HG03103 (cell line): ENCODE results near the gene KDM2B.

ENCODE experiments used
- ATAC-seq: cut with Tn5 transposase; IDR thresholded peaks from one replicate; pipeline ENCODE4 v1.9.1; 2021; ENCODE audit warnings: low read depth; ENCODE audit not compliant: unreplicated experiment

Gene KDM2B

DNA sequence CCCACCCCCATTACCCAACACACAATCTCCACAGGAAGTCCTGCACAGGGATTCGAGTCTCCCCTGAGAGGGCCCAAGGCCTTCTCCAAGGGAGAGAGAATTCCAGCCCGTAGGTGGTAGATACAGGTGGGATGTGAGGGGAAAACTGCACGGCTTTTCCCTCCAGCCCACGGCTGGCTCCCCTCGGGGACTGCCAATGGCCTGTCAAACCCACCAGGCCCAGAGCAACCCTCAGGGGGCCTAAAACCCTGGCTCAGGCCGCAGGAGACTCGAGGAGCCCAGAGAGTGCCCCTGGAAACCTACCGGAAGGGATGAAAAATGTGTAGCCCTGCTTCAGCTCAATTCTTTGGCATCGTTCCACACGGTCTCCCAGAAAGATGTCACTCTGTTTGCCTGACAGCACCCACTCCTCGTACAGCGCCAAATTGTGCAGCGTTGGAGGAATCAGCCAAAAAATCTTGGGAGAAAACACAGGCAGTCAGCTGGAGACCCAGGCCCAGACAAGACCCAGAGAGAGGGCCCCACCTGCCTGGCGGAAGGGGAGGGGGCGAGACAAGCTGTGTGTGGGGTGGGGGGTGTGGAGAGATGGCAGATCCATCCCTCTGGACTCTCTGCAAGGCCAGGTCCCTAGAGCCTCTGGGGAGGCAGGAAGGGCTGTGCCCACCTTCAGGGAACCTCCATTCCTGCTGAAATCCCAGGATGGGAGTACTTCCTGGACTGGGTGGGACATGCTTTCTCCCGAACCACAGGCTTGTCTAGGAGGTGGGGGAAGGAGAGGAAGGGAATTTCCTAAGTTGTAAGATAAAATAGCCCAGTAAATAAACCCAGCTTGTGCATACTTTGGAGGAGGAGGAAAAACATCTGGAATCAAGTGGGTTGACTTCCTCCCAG, 48.1 kb downstream of the KDM2B start:
- no peak for ATAC-seq

DNA sequence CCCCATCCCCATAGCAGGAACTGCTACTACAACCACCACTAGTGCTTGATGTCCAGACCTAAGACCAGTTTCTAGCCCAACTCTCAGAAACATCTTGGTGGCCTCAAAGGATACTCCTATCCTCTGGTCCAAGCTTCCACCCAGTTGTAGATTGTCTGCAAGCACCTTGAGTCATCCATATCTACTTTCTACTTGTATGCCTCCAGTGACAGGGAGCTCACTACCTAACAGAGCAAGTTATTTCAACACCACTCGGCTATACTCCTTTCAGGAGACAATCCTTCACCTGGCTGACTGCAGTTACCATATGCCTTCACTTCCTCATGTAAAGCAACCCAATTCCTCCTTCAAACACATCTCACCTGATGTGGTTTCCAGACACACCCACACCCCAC, 49.5 kb downstream of the KDM2B start:
- no peak for ATAC-seq

DNA sequence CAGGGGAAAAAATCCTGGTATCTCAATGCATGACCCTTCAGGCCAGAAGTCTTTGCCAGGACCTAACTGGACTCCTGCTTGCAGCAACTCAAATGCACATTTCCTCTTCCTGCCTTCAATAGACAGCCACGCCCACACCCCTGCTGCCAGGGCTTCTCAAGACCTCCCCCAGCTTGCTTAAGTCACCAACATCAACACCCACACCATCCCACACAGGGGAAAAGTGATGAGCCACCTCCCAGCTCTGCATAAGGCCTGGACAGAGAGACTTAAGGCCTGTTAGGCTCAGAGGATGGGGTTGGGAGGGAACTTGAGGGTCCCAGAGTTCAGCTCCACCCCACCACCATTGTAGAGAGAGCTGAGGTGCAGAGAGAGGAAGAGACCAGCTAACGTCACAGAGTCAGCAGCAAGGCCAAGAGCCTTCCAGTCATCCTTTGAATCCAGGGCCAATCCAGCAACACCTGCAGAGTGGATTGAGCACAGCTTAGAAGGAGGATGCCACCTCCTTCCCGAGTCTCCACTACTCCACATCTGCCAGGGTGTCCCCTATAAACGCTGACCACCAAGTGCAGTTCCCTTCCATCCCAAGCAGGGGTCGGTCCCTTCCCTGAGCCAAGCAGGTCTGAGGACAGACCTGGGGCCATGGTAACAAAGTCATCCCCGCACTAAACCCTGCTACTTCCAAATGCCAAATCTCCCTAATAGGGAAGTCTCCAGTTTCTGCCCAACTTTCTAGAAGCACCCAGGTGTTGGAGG, 50.0 kb downstream of the KDM2B start:
- peak; percentile 50 for ATAC-seq

DNA sequence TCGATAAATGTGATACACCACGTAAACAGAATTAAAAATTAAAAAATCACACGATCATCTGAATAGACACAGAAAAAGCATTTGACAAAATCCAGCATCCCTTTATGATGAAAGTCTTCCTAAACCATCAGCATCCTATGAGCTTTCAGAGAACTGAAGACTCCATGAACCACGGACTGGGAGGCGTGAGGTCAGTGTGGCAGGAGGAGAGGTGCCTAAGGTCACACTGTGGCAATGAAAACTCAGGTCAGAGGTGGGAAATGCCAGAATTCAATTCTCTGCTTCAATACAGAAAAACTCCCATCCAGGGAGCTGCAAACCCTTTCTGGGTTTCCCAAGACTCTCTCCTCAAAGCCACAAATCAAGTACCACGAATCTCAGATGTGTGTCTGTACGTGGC, 51.6 kb downstream of the KDM2B start:
- no peak for ATAC-seq

DNA sequence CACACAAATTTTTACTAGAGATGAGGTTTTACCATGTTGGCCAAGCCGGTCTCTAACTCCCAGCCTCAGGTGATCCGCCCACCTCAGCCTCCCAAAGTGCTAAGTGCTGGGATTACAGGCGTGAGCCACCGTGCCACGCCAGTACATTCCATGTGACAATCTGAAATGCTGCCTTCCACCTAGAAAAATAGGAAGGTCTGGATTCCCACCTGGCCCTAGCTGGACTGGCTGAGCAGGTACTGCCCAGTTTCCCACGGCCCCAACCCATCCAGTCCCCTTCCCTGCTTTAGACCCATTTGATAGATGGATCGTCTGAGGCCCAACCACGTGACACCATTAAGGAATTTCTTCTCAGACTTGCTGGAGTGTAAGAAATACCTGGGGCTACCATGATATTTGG, 55.4 kb downstream of the KDM2B start:
- no peak for ATAC-seq

DNA sequence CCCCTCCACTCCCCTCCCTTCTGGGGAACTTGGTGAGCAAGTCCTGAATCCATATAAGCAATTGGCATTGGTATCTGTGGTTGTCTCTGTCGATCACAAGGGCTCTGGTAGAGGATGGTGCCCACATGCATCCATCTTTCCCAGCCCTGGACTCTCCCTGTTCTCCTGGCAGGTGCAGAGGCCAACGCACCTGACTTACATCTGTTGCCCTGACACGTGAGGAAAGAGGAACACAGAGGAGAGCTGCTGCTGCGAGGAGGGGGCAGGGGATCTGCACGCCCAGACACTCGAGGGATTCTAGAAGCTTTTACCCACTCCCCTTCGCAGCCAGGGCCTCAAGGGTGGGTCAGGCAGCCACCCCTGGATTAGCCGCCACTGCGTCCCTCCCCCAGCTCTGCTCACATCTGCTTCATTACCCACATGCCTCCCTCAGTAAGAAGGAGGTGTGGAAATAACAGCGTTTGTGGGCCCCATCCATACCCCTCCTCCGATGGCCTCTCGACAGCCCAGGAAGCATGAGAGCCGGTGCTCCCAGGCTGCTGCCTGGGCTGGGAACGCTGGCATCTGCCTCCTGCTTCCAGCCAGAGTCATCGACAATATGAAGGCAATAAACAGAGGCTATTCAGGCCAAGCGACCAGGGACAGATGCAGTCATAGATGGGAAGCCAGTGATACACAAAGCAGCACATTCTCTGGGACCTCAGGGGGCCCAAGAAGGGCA, 56.5 kb downstream of the KDM2B start:
- no peak for ATAC-seq

DNA sequence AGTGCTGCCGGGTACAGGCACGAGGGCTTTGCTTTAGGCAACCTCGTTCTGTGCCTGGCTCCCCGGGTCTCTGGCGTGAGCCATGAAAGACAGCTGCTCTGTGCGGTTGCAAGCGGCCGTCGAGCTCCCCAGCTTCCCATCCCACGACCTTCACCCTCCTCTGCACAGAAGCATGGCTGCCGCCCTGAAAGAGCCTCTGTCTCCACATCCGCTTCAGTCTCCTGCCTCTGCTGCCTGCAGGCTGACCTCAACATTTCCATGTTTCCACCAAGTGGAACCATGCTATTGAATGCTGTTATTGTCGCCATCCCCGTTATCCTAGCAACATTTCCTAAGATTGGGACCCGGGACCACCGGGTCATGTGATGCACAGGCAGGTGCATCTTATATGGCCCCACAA, 57.1 kb downstream of the KDM2B start:
- no peak for ATAC-seq

DNA sequence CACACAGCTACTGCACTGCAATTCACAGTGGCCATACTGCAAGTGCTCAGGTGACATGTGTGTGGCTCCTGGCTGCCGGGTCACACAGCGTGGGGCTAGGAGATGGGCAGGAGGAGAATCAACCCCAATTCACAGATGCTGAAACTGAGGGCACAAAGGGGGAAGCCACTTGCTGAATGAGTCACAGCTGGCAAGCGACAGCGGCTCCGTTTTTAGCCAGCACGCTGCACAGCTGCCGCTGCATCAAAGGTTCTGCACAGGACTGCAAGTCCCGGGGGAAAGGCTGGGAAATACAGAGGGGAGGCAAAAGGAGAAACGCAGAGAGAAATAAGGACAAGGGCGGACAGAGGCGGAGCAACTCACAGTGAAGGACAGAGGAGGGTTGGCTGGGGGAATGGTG, 57.9 kb downstream of the KDM2B start:
- no peak for ATAC-seq

DNA sequence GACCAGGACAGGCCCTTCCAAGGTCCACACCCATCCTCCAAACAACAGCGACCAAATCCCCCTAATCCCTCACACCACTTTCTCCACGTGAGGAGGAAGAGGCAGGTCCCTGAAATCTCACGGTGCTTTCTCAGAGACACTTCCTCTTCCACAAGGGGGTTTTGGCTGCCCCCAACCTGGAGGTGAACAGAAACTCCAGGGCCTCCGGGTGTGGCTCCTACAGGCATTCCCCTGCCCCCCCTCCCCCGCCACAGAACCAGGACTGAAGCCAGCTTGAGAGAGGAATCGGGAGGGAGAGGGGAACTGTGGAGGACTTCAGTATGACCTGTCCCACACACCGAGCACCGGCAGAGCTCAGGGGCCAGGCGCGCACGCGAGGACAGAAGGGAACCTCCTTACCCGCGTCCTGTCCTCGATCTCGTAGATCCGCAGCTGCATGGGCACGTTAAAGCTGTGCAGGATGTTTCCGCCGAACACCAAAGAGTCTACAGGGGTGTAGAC, 60.2 kb downstream of the KDM2B start:
- no peak for ATAC-seq

DNA sequence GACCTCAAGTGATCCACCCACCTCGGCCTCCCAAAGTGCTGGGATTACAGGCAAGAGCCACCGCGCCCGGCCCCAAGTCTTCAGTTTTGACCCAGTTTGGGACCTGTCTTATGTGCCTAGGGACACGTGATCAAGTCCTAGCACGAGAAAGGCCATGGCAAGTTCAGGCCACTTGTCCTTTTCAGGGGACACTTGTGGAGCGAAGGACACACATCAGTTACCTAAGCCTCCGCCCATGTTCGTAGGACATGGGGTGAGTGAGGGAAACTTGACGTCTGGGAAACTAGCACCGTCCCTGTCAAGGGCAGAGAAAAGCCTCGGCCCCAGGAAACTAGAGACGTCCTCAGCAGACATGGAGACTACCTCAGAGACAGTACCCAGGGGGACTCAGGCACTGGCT, 60.7 kb downstream of the KDM2B start:
- no peak for ATAC-seq

DNA sequence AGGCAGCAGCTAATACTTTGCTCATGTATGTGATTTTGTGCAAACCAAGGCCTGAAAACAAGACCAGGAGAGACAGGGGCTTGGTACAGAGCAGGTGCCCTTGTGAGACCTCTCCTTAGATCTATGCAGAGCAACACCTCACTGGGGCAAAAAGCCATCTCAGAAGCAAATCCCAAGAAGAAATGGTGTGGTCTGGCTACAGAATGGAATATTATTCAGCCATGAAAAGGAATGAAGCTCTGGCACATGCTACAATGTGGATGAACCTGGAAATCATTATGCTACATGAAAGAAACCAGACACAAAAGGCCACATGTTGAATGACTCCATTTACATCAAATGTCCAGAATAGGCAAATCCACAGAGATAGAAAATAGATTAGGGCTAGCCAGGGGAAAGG, 61.6 kb downstream of the KDM2B start:
- ATAC-seq, result no peak

DNA sequence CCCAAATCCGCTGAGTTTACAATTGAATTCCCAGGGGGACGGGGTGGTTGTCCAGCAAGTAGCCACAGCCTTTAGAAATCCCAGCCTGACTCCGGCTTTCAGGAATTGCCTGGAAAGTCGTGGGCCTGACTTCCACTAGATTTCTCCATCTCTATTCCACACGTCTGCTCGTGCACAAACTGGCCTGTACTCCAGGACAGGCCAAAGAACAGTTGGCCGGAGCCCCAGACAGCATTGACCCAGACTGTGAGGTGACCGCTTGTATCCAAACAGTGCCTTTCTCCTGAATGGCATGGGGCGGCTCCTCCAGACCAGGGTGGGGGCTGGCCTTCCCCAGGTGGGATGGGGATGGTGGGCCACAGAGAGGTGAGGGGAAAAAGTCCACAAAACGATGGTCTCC, 62.2 kb downstream of the KDM2B start:
- no peak for ATAC-seq

DNA sequence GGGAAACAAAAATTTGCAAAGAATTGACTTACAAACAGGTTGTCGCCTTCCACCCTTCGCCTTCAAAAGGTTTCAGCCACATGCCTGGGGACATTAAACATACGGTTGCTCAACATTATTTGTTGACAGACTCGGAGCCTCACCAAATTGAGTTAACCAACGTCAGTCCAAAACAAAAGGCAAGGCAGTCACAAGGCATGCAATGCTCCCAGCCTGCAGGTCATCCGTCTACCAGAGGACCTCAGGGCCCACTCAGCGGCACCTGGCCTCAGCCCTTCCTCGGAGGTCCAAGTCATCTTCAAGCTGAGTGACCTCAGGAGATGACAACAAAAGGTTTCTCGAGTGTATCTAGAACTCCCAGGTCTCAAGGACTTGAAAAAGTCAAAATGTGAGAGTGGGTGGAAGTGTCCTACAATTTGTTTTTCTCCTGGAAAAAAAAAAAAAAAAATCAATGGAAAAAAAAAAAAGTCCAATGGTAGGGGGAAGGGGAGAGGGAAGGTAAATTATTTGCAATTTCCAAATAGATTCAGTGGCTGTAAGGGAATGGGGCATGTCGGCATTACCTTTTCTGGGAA, 64.3 kb downstream of the KDM2B start:
- no peak for ATAC-seq

DNA sequence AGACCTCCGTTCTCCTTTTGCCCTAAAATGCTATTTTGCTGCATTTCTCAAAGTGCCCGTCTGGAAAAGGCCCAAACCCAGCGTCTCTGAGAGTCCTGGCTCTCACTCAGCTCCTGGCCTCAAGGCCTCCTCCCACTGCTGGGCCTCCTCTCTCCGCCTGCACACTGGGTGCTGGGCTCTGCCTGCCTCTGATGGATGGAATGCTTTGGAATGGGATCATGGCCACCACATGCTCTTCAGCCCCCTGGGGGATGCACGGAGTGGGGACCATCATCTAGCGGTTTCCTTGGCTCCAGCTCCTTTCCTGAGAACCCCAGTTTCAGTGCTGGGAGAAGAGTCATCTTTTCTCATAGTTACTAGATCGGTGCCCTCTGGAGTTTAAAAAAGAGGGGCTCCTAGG, 65.2 kb downstream of the KDM2B start:
- no peak for ATAC-seq

DNA sequence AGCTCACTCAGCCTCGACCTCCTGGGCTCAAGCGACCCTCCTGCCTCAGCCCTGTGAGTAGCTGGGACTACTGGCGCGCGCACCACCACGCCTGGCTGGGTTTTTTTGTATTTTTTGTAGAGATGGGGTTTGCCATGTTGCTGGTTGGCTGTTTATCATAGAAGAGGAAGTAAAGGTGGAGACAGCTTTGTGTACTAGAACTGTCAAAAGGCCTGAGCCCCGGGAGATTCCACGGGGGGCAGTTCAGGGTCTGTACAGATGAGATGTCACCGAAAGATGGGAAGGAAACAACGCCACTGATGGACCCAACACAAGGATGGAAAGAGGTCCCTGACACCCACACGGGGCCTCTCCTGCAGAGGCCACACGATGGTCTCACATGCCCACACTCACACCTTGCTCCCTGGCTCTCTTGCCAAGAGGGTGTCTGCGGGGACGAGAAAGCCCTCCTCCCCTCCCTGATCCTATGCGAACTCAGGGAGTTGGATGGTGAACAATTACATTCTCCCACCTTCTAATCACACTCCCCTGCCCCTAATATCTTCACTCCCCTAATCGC, 66.6 kb downstream of the KDM2B start:
- peak; percentile 28 for ATAC-seq

DNA sequence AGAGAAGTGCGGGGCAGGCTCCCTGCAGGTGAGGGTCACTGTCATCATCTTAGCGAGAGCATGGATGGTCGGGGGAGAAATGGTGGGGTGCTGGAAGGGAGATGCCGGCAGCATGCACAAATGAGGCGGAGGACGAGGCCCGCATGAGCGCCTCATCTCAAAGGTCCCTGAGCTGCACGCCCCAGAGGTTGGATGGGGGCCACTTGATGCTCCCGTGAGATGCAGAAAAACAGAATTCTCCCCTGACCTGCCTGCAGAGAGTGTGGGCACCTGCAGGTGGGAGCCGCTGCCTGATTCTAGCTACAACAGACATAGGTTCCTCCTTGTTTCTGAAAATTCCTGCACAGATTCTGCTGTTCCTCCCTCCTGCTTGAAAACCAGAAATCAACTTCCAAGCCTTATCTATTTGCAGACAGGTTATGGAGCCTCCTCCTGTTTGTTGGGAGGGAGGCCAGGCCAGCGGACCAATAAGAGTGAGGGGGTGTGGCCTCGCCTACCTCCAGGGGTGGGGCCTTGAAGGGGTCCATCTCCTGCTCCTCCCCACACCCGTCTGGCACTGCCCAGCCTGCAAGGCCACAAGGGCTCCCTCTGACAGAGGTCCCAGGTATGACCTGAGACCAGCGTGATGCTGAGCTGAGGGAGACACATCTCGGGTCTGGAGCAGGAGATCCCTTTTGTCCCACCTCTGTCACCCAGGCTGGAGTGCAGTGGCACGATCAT, 67.2 kb downstream of the KDM2B start:
- peak; percentile 62 for ATAC-seq

DNA sequence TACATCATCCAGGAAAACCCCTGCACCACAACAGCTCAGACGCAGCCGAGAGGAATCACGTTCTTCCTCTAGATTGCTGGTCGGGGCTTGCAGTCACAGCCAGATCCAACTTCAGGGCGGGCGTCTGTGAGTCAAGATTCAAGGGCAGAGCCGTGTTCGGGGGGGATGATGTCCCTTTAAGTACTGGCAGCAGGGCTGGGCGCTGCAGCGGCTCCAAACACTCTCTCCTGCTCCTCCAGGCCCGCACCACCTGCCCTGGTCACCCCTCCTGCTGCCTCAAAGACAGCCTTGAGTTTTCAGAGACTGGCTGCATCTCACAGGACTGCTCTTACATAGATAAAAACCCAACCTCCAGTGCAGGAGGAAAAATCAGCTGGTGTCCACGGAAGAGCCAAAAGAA, 68.3 kb downstream of the KDM2B start:
- ATAC-seq, result no peak

DNA sequence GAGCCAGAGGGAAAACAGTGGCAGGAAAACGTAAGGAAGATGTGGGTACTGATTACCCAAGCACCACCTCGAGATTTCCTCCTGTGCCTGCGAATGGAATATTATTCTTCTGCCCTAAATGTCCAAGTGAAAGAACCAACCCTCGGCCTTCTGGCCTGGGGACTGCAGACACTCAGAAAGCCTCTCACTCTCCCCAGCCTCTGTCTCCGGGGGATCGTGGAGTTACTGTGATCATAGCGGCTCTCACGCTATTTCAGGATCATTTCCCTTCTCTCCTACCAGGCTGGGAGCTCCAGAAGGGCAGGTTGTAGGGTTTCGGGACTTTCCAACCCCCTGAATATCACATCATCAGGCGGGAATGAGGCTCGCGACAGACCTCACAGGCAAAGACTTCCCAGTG, 68.9 kb downstream of the KDM2B start:
- ATAC-seq, result no peak

DNA sequence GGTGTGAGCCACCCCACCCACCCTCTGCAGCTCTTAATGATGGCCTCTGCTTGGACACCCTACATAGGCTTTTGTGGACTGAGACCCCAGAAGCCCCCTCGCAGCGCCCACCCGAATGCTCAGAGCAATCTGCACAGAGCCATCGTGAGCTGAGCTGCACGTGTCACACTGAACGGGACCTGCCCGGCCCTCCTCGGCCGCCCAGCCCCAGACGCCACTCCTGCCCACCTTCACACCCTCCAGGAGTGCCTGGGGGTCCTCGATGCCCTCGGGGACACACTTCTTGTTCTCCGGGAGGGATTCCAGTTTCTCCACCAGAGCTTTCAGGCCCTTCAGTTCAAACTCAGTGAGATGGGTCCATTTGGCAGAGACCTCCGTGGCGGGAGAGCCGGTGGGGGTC, 71.5 kb downstream of the KDM2B start:
- ATAC-seq, result no peak

DNA sequence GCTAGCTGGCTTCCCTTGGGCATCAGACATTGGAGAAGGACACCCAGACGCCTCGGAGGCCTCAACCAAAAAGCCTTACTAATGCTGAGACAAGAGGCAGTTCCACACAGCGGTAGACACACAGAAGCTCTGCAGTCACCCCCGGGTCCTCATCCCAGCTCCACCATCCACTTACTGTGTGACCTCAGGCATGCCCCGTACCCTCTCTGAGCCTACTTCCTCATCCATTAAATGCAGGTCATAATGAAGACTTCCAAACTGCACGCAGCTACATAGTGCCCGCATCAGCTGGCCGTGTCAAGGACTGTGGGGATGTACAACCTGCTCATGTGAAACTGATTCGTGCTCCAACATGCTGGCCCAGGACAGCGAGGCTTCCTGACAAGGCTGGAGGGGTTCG, 72.3 kb downstream of the KDM2B start:
- no peak for ATAC-seq
